ENCODE data around the gene MOXD1.

MOXD1 gene

DNA sequence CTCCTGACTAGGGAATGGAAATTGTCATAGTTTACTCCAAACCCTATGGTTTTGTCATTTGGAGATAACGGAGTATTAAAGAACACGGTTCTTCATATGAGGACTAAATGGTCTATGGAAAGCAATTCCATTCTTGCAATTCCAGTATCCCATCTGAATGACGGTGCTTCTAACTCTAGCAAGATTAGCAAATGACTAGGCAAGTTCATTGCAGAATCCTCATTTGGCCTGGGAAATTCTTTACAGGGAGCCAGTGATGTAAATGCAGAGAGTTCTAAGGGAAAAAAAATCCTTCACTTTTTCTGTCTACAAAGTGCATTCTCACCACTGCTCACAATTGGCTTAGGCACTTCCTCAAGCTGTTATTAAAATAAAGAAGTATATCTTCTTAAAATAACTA lies 111.5 kb downstream of the MOXD1 start:
- Histone ChIP-seq H3K4me3 (ENCODE audit: low read depth, low read length, poor library complexity, severe bottlenecking) (no peak overlapping the region), H3K4me1 (ENCODE audit: insufficient read depth, low read length, severe bottlenecking) (peaks cover 10% of the 10 kb centered on the region), H3K9ac (ENCODE audit: low read length) (no peak overlapping the region), H3K4me2 (ENCODE audit: low read length) (no peak overlapping the region), H3K79me2 (ENCODE audit: insufficient read depth, low read length) (no peaks in the 10 kb centered on the region), H3K27me3 (ENCODE audit: insufficient read depth, low read length) (no peaks in the 10 kb centered on the region), H3K27ac (ENCODE audit: low read depth, low read length, poor library complexity, severe bottlenecking) (no peak overlapping the region), H3F3A (ENCODE audit: insufficient read depth, low read length) (no peaks in the 10 kb centered on the region), H3K9me3 (ENCODE audit: low read length) (no peaks in the 10 kb centered on the region), H3K9me2 (ENCODE audit: low read depth, low read length) (no peaks in the 10 kb centered on the region), H3K36me3 (ENCODE audit: insufficient read depth, low read length) (no peaks in the 10 kb centered on the region), H2AFZ (ENCODE audit: low read length) (no peak overlapping the region), H4K20me1 (ENCODE audit: insufficient read depth, low read length) (no peaks in the 10 kb centered on the region)
- TF ChIP-seq, protein P1, sequence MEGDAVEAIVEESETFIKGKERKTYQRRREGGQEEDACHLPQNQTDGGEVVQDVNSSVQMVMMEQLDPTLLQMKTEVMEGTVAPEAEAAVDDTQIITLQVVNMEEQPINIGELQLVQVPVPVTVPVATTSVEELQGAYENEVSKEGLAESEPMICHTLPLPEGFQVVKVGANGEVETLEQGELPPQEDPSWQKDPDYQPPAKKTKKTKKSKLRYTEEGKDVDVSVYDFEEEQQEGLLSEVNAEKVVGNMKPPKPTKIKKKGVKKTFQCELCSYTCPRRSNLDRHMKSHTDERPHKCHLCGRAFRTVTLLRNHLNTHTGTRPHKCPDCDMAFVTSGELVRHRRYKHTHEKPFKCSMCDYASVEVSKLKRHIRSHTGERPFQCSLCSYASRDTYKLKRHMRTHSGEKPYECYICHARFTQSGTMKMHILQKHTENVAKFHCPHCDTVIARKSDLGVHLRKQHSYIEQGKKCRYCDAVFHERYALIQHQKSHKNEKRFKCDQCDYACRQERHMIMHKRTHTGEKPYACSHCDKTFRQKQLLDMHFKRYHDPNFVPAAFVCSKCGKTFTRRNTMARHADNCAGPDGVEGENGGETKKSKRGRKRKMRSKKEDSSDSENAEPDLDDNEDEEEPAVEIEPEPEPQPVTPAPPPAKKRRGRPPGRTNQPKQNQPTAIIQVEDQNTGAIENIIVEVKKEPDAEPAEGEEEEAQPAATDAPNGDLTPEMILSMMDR (IDR thresholded peaks at IDR 0.05; ENCODE audit: low read length) = no peak
- TF ChIP-seq EZH2 (IDR thresholded peaks at IDR 0.05; ENCODE audit: borderline replicate concordance, low read length) = no peak

DNA sequence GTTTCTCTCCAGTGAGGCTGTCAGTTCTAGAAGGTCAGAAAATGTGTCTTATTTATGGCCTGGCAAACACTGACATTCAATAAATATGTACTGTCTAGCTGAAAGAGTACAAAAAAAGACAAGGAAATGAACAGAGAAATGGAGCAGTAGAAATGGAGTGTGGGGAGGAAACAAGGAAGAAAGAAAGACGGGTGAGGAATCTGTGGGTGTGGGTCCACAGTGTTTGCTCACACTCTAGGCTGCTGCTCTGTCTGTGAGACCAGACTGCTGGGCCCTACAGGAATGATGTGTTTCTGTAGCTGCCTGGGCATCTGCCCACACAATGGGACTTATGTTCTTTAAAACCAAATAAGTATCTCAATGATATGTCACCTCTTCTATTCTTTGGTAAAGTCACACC lies 114.2 kb downstream of the MOXD1 start:
- Histone ChIP-seq H3K9me3 (ENCODE audit: low read length) (no peaks in the 10 kb centered on the region), H2AFZ (ENCODE audit: low read length) (no peak overlapping the region), H3K79me2 (ENCODE audit: insufficient read depth, low read length) (no peaks in the 10 kb centered on the region), H3K4me2 (ENCODE audit: low read length) (no peak overlapping the region), H3K4me1 (ENCODE audit: insufficient read depth, low read length, severe bottlenecking) (peaks cover 10% of the 10 kb centered on the region), H3K27ac (ENCODE audit: low read depth, low read length, poor library complexity, severe bottlenecking) (no peak overlapping the region), H3K27me3 (ENCODE audit: insufficient read depth, low read length) (no peaks in the 10 kb centered on the region), H3K4me3 (ENCODE audit: low read depth, low read length, poor library complexity, severe bottlenecking) (no peak overlapping the region), H3F3A (ENCODE audit: insufficient read depth, low read length) (no peaks in the 10 kb centered on the region), H4K20me1 (ENCODE audit: insufficient read depth, low read length) (no peaks in the 10 kb centered on the region), H3K9ac (ENCODE audit: low read length) (no peak overlapping the region), H3K9me2 (ENCODE audit: low read depth, low read length) (no peaks in the 10 kb centered on the region), H3K36me3 (ENCODE audit: insufficient read depth, low read length) (no peaks in the 10 kb centered on the region)
- TF ChIP-seq, protein P1 (IDR thresholded peaks at IDR 0.05; ENCODE audit: low read length) = no peak
- TF ChIP-seq EZH2 (IDR thresholded peaks at IDR 0.05; ENCODE audit: borderline replicate concordance, low read length) = no peak

DNA sequence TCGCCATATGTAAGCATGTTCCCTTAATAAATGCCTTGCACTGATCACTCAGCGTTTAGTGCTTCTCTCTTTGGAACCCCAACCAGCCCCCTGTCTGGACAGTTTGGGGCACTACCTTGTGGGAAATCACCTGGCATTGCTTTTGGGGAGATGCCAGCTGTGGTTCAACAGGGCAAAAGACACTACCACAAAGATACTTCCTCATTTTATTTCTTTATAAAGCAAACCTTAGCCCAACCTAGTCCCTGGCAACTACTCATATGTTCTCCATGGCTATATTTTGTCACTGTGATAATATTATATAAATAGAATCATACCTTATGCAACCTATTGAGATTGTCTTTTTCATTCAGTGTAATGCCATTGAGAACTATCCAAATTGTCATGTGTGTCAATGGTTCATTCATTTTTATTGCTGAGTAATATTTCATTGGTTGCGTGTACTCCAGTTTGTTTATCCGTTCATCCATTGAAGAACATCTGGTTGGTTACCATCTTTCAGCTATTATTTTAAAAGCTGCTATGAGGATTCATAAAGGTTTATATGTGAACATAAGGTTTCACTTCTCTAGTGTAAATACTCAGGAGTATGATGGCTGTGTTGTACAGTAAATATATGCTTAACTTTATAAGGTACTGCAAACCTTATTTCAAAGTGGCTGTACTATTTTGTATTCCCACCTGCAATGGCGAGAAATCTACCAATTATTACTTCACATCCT lies 114.8 kb downstream of the MOXD1 start:
- no peak overlapping the region for H2AFZ ChIP-seq (ENCODE audit: low read length)
- H3K9me3 ChIP-seq (ENCODE audit: low read length) = no peaks in the 10 kb centered on the region

More for the DNA sequence above, 114.8 kb downstream of the MOXD1 start:
- Histone ChIP-seq H3K27ac (ENCODE audit: low read depth, low read length, poor library complexity, severe bottlenecking) (no peak overlapping the region), H3K36me3 (ENCODE audit: insufficient read depth, low read length) (no peaks in the 10 kb centered on the region), H3K4me1 (ENCODE audit: insufficient read depth, low read length, severe bottlenecking) (peaks cover 10% of the 10 kb centered on the region), H3K9ac (ENCODE audit: low read length) (no peak overlapping the region), H3K27me3 (ENCODE audit: insufficient read depth, low read length) (no peaks in the 10 kb centered on the region), H3K9me2 (ENCODE audit: low read depth, low read length) (no peaks in the 10 kb centered on the region), H3K79me2 (ENCODE audit: insufficient read depth, low read length) (no peaks in the 10 kb centered on the region), H3K4me2 (ENCODE audit: low read length) (peak overlapping the region; percentile 9; the same call in 1 of the 2 replicates), H3F3A (ENCODE audit: insufficient read depth, low read length) (no peaks in the 10 kb centered on the region), H4K20me1 (ENCODE audit: insufficient read depth, low read length) (no peaks in the 10 kb centered on the region), H3K4me3 (ENCODE audit: low read depth, low read length, poor library complexity, severe bottlenecking) (no peak overlapping the region)
- TF ChIP-seq, protein P1 (IDR thresholded peaks at IDR 0.05; ENCODE audit: low read length) = no peak
- TF ChIP-seq EZH2 (IDR thresholded peaks at IDR 0.05; ENCODE audit: borderline replicate concordance, low read length) = no peak

Data from OCI-LY1 (cell line).